ENCODE measurements around the gene CAMK2B.

DNA sequence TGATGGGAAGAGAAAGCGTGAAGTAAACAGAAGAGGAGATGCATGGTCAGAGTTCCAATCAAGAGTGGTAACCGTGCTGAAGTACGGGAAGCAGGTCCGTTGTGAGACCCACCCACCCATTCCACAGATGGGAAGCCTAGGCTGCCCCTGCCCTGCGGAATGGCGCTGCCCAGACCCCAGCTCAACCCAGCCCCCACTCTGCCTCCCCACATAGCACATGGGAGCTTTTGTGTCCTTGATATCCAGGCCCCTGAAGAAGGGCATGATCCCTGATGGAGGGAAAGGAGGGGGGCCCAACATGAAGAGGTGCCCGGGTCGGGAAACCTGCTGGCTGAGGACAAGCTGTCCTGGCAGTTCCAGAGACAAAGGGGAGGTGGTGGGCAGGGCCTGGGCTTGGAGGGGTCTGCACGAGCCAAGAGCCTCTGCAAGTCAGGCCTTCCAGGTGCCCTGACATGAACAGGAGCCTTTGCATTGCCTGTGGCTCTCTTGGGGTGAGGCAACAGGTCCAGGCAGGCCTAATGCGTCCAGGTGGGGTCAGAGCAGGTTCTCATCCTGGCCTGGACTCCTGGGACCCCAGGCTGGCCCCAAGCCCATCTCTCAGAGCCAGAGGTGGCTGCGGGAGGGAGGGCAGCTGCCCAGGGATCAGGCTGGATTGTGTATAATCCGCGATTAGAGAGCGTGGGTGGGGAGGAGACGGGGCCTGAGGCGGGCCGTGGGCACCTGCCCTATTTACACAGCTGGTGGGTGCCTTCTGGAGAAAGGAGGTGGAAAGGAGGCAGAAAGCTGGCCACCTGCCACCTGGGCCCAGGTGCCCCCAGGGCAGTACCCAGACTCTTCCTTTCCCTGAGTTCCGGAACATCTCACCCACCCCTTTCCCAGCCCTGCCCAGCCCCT, 101.1 kb downstream of the CAMK2B start:
- TF ChIP-seq, protein P1, sequence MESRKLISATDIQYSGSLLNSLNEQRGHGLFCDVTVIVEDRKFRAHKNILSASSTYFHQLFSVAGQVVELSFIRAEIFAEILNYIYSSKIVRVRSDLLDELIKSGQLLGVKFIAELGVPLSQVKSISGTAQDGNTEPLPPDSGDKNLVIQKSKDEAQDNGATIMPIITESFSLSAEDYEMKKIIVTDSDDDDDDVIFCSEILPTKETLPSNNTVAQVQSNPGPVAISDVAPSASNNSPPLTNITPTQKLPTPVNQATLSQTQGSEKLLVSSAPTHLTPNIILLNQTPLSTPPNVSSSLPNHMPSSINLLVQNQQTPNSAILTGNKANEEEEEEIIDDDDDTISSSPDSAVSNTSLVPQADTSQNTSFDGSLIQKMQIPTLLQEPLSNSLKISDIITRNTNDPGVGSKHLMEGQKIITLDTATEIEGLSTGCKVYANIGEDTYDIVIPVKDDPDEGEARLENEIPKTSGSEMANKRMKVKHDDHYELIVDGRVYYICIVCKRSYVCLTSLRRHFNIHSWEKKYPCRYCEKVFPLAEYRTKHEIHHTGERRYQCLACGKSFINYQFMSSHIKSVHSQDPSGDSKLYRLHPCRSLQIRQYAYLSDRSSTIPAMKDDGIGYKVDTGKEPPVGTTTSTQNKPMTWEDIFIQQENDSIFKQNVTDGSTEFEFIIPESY (IDR thresholded peaks at IDR 0.05; ENCODE audit: extremely low read depth, insufficient replicate concordance, low read length), result no peak
- no peak for TF ChIP-seq SIN3A (IDR thresholded peaks at IDR 0.05; ENCODE audit: low read depth)
- TF ChIP-seq, protein P2, sequence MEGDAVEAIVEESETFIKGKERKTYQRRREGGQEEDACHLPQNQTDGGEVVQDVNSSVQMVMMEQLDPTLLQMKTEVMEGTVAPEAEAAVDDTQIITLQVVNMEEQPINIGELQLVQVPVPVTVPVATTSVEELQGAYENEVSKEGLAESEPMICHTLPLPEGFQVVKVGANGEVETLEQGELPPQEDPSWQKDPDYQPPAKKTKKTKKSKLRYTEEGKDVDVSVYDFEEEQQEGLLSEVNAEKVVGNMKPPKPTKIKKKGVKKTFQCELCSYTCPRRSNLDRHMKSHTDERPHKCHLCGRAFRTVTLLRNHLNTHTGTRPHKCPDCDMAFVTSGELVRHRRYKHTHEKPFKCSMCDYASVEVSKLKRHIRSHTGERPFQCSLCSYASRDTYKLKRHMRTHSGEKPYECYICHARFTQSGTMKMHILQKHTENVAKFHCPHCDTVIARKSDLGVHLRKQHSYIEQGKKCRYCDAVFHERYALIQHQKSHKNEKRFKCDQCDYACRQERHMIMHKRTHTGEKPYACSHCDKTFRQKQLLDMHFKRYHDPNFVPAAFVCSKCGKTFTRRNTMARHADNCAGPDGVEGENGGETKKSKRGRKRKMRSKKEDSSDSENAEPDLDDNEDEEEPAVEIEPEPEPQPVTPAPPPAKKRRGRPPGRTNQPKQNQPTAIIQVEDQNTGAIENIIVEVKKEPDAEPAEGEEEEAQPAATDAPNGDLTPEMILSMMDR (IDR thresholded peaks at IDR 0.05 in 2 of 3, conservative IDR thresholded peaks at IDR 0.05 in 1 of 3; ENCODE audit: borderline replicate concordance in 1 of 3, insufficient read depth in 1 of 3, low read depth in 2 of 3, low read length in 2 of 3), result no peak
- no peak for TF ChIP-seq REST (IDR thresholded peaks at IDR 0.05; ENCODE audit: low read depth)
- no peak for TF ChIP-seq MAX (IDR thresholded peaks at IDR 0.05)
- TF ChIP-seq YY1 (IDR thresholded peaks at IDR 0.05; ENCODE audit: extremely low read depth, insufficient replicate concordance, low read depth, low read length), result no peak
- no peak for TF ChIP-seq JUND (IDR thresholded peaks at IDR 0.05)
- no peak for TF ChIP-seq CEBPB (IDR thresholded peaks at IDR 0.05; ENCODE audit: low read depth)
- TF ChIP-seq FOSL1 (IDR thresholded peaks at IDR 0.05; ENCODE audit: low read depth), result no peak
